GM21381 (cell line): ENCODE data around the gene SPATA2.

Experiments used
- ATAC-seq: cut with Tn5 transposase; IDR thresholded peaks from one replicate; pipeline ENCODE4 v1.9.1; 2021; ENCODE audit warnings: mild to moderate bottlenecking, moderate library complexity; ENCODE audit not compliant: unreplicated experiment

The SPATA2 gene

GRCh38 chr20:49935746-49936152 lies 20.4 kb upstream of the SPATA2 start:
- ATAC-seq: peak; percentile 7

- ATAC-seq: no peak
Observed at GRCh38 chr20:49929142-49929494, 13.8 kb upstream of the SPATA2 start.

- no peak for ATAC-seq
Observed at GRCh38 chr20:49928411-49929141, 13.2 kb upstream of the SPATA2 start.

- no peak for ATAC-seq
Observed at GRCh38 chr20:49925901-49926454, 10.6 kb upstream of the SPATA2 start.

GRCh38 chr20:49924247-49924646 lies 8.9 kb upstream of the SPATA2 start:
- ATAC-seq: no peak

- no peak for ATAC-seq
Observed at GRCh38 chr20:49919461-49919860, 4.1 kb upstream of the SPATA2 start.

- ATAC-seq: no peak
Observed at GRCh38 chr20:49919009-49919408, 3.7 kb upstream of the SPATA2 start.

- no peak for ATAC-seq
Observed at GRCh38 chr20:49918446-49918845, 3.1 kb upstream of the SPATA2 start.

- no peak for ATAC-seq
Observed at GRCh38 chr20:49916146-49917002, 1.0 kb upstream of the SPATA2 start.

- peak; percentile 38 for ATAC-seq
Observed at GRCh38 chr20:49915118-49915379, 280 bp downstream of the SPATA2 start.

GRCh38 chr20:49914310-49915117 lies 815 bp downstream of the SPATA2 start:
- ATAC-seq: no peak

GRCh38 chr20:49913399-49914047 lies 1.8 kb downstream of the SPATA2 start:
- ATAC-seq: no peak

- no peak for ATAC-seq
Observed at GRCh38 chr20:49910340-49910706, 5.0 kb downstream of the SPATA2 start.

- no peak for ATAC-seq
Observed at GRCh38 chr20:49909499-49910339, 5.6 kb downstream of the SPATA2 start.

- no peak for ATAC-seq
Observed at GRCh38 chr20:49908258-49908565, 7.1 kb downstream of the SPATA2 start.

- no peak for ATAC-seq
Observed at GRCh38 chr20:49907405-49908257, 7.7 kb downstream of the SPATA2 start.

GRCh38 chr20:49906615-49907154 lies 8.6 kb downstream of the SPATA2 start:
- ATAC-seq: no peak

GRCh38 chr20:49906101-49906604 lies 9.2 kb downstream of the SPATA2 start:
- ATAC-seq: no peak
